SK-N-SH (cell line): ENCODE results near the gene AHR. TPM values are rescaled to one million over a fixed set of nuclear protein-coding genes. Genes with fewer than 3 reads are reported as not detected.

Source experiments
- CTCF ChIA-PET: fragments of 300-600, 350-600 bp; formaldehyde crosslinking; extraction: SDS; loops from one replicate; lab custom pipeline; 2021; lab: Yijun Ruan, JAX
- POLR2A ChIA-PET: fragments of 350-600 bp; sonication (Branson Sonifier 250); formaldehyde crosslinking; extraction: SDS; loops from one replicate; lab custom pipeline; 2020; ENCODE audit warnings: antibody characterized with exemption, inconsistent platforms; lab: Yijun Ruan, JAX
- DNase-seq: peaks from one replicate; pipeline ENCODE4 v3.0.0; 2012
- H2AFZ ChIP-seq: fragments of 200-600 bp; sonication (generic); 2 replicates; pipeline ENCODE4 v1.8.1; 2016; ENCODE audit warnings: antibody characterized with exemption, mild to moderate bottlenecking, low read depth
- H3F3A ChIP-seq: fragments of 200-600 bp; sonication (generic); replicated peaks from 2 replicates; pipeline ENCODE3; 2016; ENCODE audit warnings: antibody characterized with exemption, mild to moderate bottlenecking; ENCODE audit not compliant: insufficient read depth
- H3K27ac ChIP-seq, 2 experiments: fragments of 200-500 bp in 1 of 2; fragments of 200-600 bp in 1 of 2; sonication (Bioruptor generic) in 1 of 2; sonication (generic), shearing (Covaris generic) in 1 of 2; 2 replicates each; pipeline versions ENCODE4 v1.5.1 to v1.6.1; 2014 to 2016; ENCODE audit warnings: low read depth in 2 of 2, inconsistent platforms in 1 of 2, low read length in 1 of 2, mild to moderate bottlenecking in 1 of 2, mixed read lengths in 1 of 2
- H3K27me3 ChIP-seq: fragments of 200-600 bp; sonication (generic), shearing (Covaris generic); 2 replicates; pipeline ENCODE4 v1.6.1; 2016; ENCODE audit warnings: mixed run types; ENCODE audit not compliant: insufficient read depth
- H3K36me3 ChIP-seq, 2 experiments: fragments of 200-500 bp in 1 of 2; fragments of 200-600 bp in 1 of 2; sonication (Bioruptor generic) in 1 of 2; sonication (generic) in 1 of 2; replicated peaks in 1 of 2; 2 replicates each; pipeline versions ENCODE3 to v1.5.1; 2014 to 2016; ENCODE audit warnings: low read length in 1 of 2, mild to moderate bottlenecking in 1 of 2; ENCODE audit not compliant: insufficient read depth in 2 of 2, control insufficient read depth in 1 of 2
- H3K4me1 ChIP-seq, 2 experiments: fragments of 200-500 bp in 1 of 2; fragments of 200-600 bp in 1 of 2; sonication (Bioruptor generic) in 1 of 2; sonication (generic), shearing (Covaris generic) in 1 of 2; 2 replicates each; pipeline versions ENCODE4 v1.5.1 to v1.6.1; 2014 to 2016; ENCODE audit warnings: low read depth in 1 of 2, low read length in 1 of 2, mixed run types in 1 of 2; ENCODE audit not compliant: insufficient read depth in 2 of 2, control insufficient read depth in 1 of 2
- H3K4me2 ChIP-seq: fragments of 200-600 bp; sonication (generic), shearing (Covaris generic); 2 replicates; pipeline ENCODE4 v1.6.1; 2017; ENCODE audit warnings: mixed run types
- H3K4me3 ChIP-seq, 2 experiments: fragments of 200-500 bp in 1 of 2; fragments of 200-600 bp in 1 of 2; sonication (Bioruptor generic) in 1 of 2; sonication (generic), shearing (Covaris generic) in 1 of 2; 2 replicates each; pipeline versions ENCODE4 v1.5.1 to v1.8.1; 2014 to 2016; ENCODE audit warnings: low read depth in 2 of 2, inconsistent platforms in 1 of 2, low read length in 1 of 2, mild to moderate bottlenecking in 1 of 2, mixed read lengths in 1 of 2, moderate library complexity in 1 of 2
- H3K79me2 ChIP-seq: fragments of 200-600 bp; sonication (generic); 2 replicates; pipeline ENCODE4 v1.8.1; 2017; ENCODE audit warnings: mild to moderate bottlenecking; ENCODE audit not compliant: insufficient read depth
- H3K9ac ChIP-seq: fragments of 200-600 bp; sonication (generic); 2 replicates; pipeline ENCODE4 v1.6.1; 2017; ENCODE audit warnings: mixed run types
- H3K9me2 ChIP-seq: fragments of 200-600 bp; sonication (generic); 2 replicates; pipeline ENCODE4 v1.6.1; 2017; ENCODE audit warnings: mixed run types
- H3K9me3 ChIP-seq: fragments of 200-600 bp; sonication (generic); 2 replicates; pipeline ENCODE4 v1.6.1; 2017; ENCODE audit warnings: mixed run types, mild to moderate bottlenecking, moderate library complexity
- H4K20me1 ChIP-seq: fragments of 200-600 bp; sonication (generic); 2 replicates; pipeline ENCODE4 v1.6.1; 2017; ENCODE audit warnings: mild to moderate bottlenecking, mixed run types; ENCODE audit not compliant: insufficient read depth
- CHD2 ChIP-seq: fragments of 150-350 bp; IDR thresholded peaks from 2 replicates; pipeline ENCODE4 v1.6.1; 2018; ENCODE audit warnings: low read length; ENCODE audit not compliant: partially characterized antibody
- CTCF ChIP-seq: fragments of 200-600 bp; sonication (generic); IDR thresholded peaks from 2 replicates; pipeline ENCODE4 v1.6.1; 2017; ENCODE audit warnings: antibody characterized with exemption, mild to moderate bottlenecking, moderate library complexity
- EP300 ChIP-seq, 2 experiments: IDR thresholded peaks; 2 replicates each; pipeline versions ENCODE4 v1.4.0 to v1.6.1; 2012; ENCODE audit warnings: borderline replicate concordance in 1 of 2, low read depth in 1 of 2, low read length in 1 of 2
- EZH2phosphoT487 ChIP-seq: fragments of 200-600 bp; sonication (generic); IDR thresholded peaks from 2 replicates; pipeline ENCODE4 v1.6.1; 2017; ENCODE audit warnings: low read depth, mixed run types, mild to moderate bottlenecking, antibody characterized with exemption, moderate library complexity, borderline replicate concordance
- FOXM1 ChIP-seq: IDR thresholded peaks from 2 replicates; pipeline ENCODE4 v1.4.0; 2012; ENCODE audit warnings: low read depth, mild to moderate bottlenecking
- GABPA ChIP-seq: IDR thresholded peaks from 2 replicates; pipeline ENCODE4 v1.4.0; 2012; ENCODE audit warnings: low read depth, mild to moderate bottlenecking
- GATA2 ChIP-seq: sonication (generic); formaldehyde crosslinking; IDR thresholded peaks from 2 replicates; pipeline ENCODE4 v1.5.0; 2020; ENCODE audit warnings: mild to moderate bottlenecking, missing genetic modification reagents
- IRF3 ChIP-seq: fragments of 150-350 bp; IDR thresholded peaks from 2 replicates; pipeline ENCODE4 v1.6.1; 2016; ENCODE audit warnings: mild to moderate bottlenecking, low read depth, low read length
- MAX ChIP-seq: IDR thresholded peaks from 2 replicates; pipeline ENCODE4 v1.4.0; 2012; ENCODE audit warnings: low read depth
- MEF2A ChIP-seq: IDR thresholded peaks from 2 replicates; pipeline ENCODE4 v1.4.0; 2012; ENCODE audit warnings: low read depth, borderline replicate concordance
- NRF1 ChIP-seq: IDR thresholded peaks from 2 replicates; pipeline ENCODE4 v1.6.1; 2012; ENCODE audit warnings: low read depth, mild to moderate bottlenecking, low read length
- PBX3 ChIP-seq: IDR thresholded peaks from 2 replicates; pipeline ENCODE4; 2012
- POLR2AphosphoS5 ChIP-seq: IDR thresholded peaks from 2 replicates; pipeline ENCODE4 v1.6.1; 2012; ENCODE audit warnings: low read depth, low read length
- RCOR1 ChIP-seq: fragments of 150-350 bp; IDR thresholded peaks from 2 replicates; pipeline ENCODE4 v1.6.1; 2017; ENCODE audit warnings: antibody characterized with exemption, low read length
- RFX5 ChIP-seq: IDR thresholded peaks from 2 replicates; pipeline ENCODE4 v1.6.1; 2012; ENCODE audit warnings: mild to moderate bottlenecking, improper control_type of control experiment, low read length
- RXRA ChIP-seq: IDR thresholded peaks from 2 replicates; pipeline ENCODE4 v1.4.0; 2012; ENCODE audit warnings: low read depth, mild to moderate bottlenecking, borderline replicate concordance
- SMC3 ChIP-seq: IDR thresholded peaks from 2 replicates; pipeline ENCODE4 v1.6.1; 2012; ENCODE audit warnings: low read depth, low read length, improper control_type of control experiment
- TAF1 ChIP-seq: IDR thresholded peaks from 2 replicates; pipeline ENCODE4 v1.6.1; 2012; ENCODE audit warnings: low read depth, mild to moderate bottlenecking, low read length, moderate library complexity, borderline replicate concordance
- USF1 ChIP-seq: IDR thresholded peaks from 2 replicates; pipeline ENCODE4 v1.4.0; 2012; ENCODE audit warnings: low read depth, borderline replicate concordance
- USF2 ChIP-seq: fragments of 150-350 bp; IDR thresholded peaks from 2 replicates; pipeline ENCODE4 v1.6.1; 2017; ENCODE audit warnings: antibody characterized with exemption, low read length, low read depth, borderline replicate concordance
- WGBS: methylation state at CpG from one replicate; pipeline ENCODE4 v1.1.6; 2017; ENCODE audit warnings: low lambda C conversion rate; 5-methylcytosine and 5-hydroxymethylcytosine counted together
- polyA plus RNA-seq, 3 experiments: library from polyadenylated mRNA; depleted of rRNA; stranded (reverse); fragments of >200 nt; gene quantifications; 2 replicates each; pipeline ENCODE4 v1.2.3, GENCODE V29; 2012

Gene AHR
- polyA plus RNA-seq, 1 of the 3 experiments (the other 2 are of a cell fraction) = not detected

GRCh38 chr7:17292843-17293242 is 5.6 kb upstream of the AHR start (continued):
- TF ChIP-seq USF1 (no peak), SMC3 (no peak), MAX (no peak), USF2 (no peak), GABPA (no peak), CHD2 (no peak)

GRCh38 chr7:17293481-17293880 is 5.0 kb upstream of the AHR start:
- peaks cover 47% of the 10 kb centered on the region for H3K27me3 ChIP-seq
- no peak overlapping the region for H3K9ac ChIP-seq
- no peak for DNase-seq
- no peaks in the 10 kb centered on the region for H3K36me3 ChIP-seq
- CTCF ChIA-PET = interaction anchor here (1.4 to 1.6 kb wide), 2 partner anchors 8 to 17 kb away, joined by 5 to 7 read pairs; no protein-coding TSS in a partner anchor
- H3K79me2 ChIP-seq = no peaks in the 10 kb centered on the region
- TF ChIP-seq NRF1 (no peak), RXRA (no peak), CHD2 (no peak), EP300 (IDR thresholded peaks at IDR 0.05; ENCODE audit: borderline replicate concordance in 1 of 2, low read depth in 1 of 2, low read length in 1 of 2) (no peak), USF1 (no peak), CTCF (no peak), RCOR1 (no peak), PBX3 (no peak), EZH2phosphoT487 (no peak), IRF3 (no peak), FOXM1 (no peak), POLR2AphosphoS5 (no peak), GABPA (no peak), TAF1 (no peak), RFX5 (no peak), GATA2 (CRISPR knock-in tag) (no peak), MEF2A (no peak)
- H3K4me1 ChIP-seq = no peaks in the 10 kb centered on the region; a peak in 1 of 4 replicates
- no peaks in the 10 kb centered on the region for H3K9me2 ChIP-seq
- WGBS = 11% methylated on average over 2 of the region's 2 CpGs
- no peak overlapping the region for H3K27ac ChIP-seq
- no peaks in the 10 kb centered on the region for H4K20me1 ChIP-seq
- POLR2A ChIA-PET = no interaction called here
- no peak overlapping the region for H3K4me3 ChIP-seq
- H3K4me2 ChIP-seq = no peak overlapping the region
- no peak overlapping the region for H2AFZ ChIP-seq
- no peaks in the 10 kb centered on the region for H3F3A ChIP-seq
- no peaks in the 10 kb centered on the region for H3K9me3 ChIP-seq
